ENCODE measurements around the gene NADK.

- no peak for TF ChIP-seq CTCF (IDR thresholded peaks at IDR 0.05)
- no peak for TF ChIP-seq POLR2A (IDR thresholded peaks at IDR 0.05)
These were observed 1.3 kb downstream of the NADK start for GRCh38 chr1:1776672-1777582.

All from prostate gland (tissue), 2 donors.